Activated CD4-positive, alpha-beta T cell treated with anti-CD3 and anti-CD28 coated beads, Interleukin-2, Interleukin-4, amounts not matched to agents 100 ng/mL and 50 ng/mL, durations not matched to agents 16 hours and 8 hours (primary cell): ENCODE measurements around the gene SMIM21.

ENCODE experiments used
- DNase-seq: peaks from one replicate; pipeline ENCODE4 v3.0.0-alpha.2; 2020; ENCODE audit warnings: low spot score

Gene SMIM21

GRCh38 chr18:75377258-75377657 lies 50.2 kb downstream of the SMIM21 start:
- DNase-seq, result no peak

GRCh38 chr18:75376004-75376403 lies 51.5 kb downstream of the SMIM21 start:
- DNase-seq, result no peak

- DNase-seq, result no peak
Measured at GRCh38 chr18:75375341-75375740, 52.2 kb downstream of the SMIM21 start.

GRCh38 chr18:75374466-75374865 lies 53.0 kb downstream of the SMIM21 start:
- DNase-seq, result no peak

- no peak for DNase-seq
Measured at GRCh38 chr18:75369026-75369721, 58.3 kb downstream of the SMIM21 start.

GRCh38 chr18:75365837-75366236 lies 61.7 kb downstream of the SMIM21 start:
- no peak for DNase-seq

- no peak for DNase-seq
Measured at GRCh38 chr18:75365254-75365629, 62.3 kb downstream of the SMIM21 start.

GRCh38 chr18:75364512-75365253 lies 62.8 kb downstream of the SMIM21 start:
- DNase-seq, result no peak

- DNase-seq, result no peak
Measured at GRCh38 chr18:75363446-75364225, 63.9 kb downstream of the SMIM21 start.

- DNase-seq, result no peak
Measured at GRCh38 chr18:75362435-75362834, 65.1 kb downstream of the SMIM21 start.

- DNase-seq, result no peak
Measured at GRCh38 chr18:75360941-75361340, 66.6 kb downstream of the SMIM21 start.

GRCh38 chr18:75360215-75360614 lies 67.3 kb downstream of the SMIM21 start:
- DNase-seq, result no peak
